ENCODE measurements around the gene IRAK2.

DNA sequence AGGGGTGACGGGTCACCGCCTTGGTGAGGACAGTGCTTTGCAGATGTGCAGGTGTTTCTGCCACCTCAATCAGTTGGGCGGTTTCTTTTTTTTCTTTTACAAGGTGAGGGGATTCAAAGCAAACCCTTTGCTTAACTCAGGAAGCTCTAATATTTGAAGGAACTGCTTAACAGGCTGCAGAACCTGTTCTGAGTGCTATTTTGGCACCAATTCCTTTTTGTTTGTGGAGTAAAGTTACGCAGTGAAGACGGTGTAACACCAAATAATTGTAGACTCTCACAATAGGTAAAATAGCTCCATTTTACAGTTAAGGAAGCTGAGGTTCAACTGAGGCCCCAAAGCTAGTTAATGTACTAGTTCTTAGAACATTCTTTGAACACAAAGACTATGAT is 121.4 kb downstream of the IRAK2 start:
- no peak for TF ChIP-seq TEAD4 (IDR thresholded peaks at IDR 0.05; ENCODE audit: low read depth, low read length)
- TF ChIP-seq POLR2AphosphoS5 (IDR thresholded peaks at IDR 0.05; ENCODE audit: low read depth, low read length), result no peak
- no peak for TF ChIP-seq EP300 (IDR thresholded peaks at IDR 0.05; ENCODE audit: borderline replicate concordance in 1 of 2, low read depth in 2 of 2, low read length in 2 of 2)
- TF ChIP-seq MAFK (IDR thresholded peaks at IDR 0.05; ENCODE audit: low read depth, low read length), result no peak
- no peak for TF ChIP-seq TAF1 (IDR thresholded peaks at IDR 0.05; ENCODE audit: low read depth, low read length)

All from H1 (cell line).